Fibroblast of skin of left biceps (primary cell): Measurements from ENCODE around the gene SERINC3.
"Not testable (repeated sequence)": the region's sequence is repeated elsewhere in the genome, so short reads cannot be mapped to it uniquely, and the experiment has no call there.

Experiments used
- DNase-seq, 2 experiments: peaks; one replicate each; pipeline ENCODE4 v3.0.0-alpha.2; 2013; ENCODE audit warnings: low read depth in 2 of 2

SERINC3 gene

DNA sequence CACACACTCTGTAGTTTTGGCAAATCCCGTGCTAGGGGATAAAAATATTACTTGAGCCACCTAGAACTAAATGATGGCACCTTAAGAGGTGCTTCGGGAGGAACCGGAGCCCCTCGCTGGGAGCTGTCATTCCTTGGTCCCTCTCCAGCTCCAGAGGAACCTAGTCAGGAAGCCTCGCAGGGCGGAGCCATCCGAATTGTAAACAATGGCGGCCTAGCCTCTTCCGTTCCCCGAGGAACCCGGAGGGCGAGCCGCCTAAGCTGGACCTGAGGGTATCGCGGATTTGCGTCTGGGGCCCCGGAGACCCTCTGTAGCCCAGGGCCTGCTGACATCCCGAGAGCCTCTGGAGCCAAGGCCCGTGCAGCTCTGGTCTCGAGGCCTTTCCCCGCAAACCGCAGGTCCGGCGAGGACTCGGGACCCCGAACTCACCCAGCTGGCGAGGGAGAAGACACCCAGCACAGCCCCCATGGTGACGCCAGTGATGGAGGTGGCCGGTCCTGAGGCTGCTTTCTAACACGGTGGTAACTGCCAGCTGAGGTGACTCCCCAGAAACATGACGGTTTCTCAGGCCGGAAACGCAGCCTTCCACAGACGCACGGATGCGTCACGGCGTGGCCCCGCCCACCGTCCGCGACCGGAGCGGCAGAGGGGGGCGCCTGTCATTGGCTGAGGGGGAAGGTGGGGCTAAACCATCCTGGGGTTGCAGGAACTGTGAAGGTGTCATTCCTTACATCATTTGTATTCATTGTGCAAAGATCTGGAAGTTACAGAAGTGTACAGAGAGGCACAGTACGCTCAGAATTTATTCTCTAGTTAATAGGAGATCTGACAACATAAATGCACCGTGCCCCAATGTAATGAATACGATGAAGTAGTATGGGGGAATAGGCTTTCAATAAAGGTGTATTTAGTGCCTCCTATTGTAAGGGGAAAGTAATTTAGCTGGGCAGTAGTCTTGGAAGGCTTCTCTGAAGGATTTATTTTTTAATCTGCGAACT, at the start of gene SERINC3:
Gene SERINC3, minus strand, starts transcription at position 587 of the 998 bp plus-strand sequence. Its CDS starts 119 bp downstream, at position 468.
- DNase-seq: peak; percentile 76 to 82

DNA sequence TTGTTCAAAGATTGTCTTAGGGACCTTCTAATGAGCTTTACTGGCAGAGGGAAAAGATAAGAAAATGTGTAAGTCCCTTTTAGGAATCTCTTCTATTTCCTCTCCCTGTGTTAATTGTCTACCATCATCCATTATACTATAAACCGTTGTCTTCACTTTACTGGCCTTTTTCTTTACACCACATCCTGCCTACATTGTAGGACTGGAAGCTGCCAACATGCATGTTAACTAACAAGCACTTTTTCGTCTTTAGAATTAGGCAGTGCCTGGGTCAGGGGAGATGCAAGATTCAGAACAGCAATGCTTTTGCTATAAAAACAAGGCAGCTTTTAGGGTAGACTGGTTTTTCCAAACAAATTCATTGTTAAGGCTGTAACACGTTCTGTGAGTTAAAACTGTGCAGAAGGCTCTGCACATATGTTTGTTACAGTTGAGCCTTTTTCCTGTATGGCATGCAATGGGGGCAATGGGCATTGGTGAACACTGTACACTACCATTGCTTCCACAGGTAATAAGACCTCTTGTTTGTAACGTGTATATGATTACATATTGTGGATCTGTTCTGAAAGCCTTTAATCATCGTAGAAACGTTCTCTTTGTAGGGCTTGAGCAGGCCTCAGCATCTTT, 49.6 kb upstream of the SERINC3 start:
- no peak for DNase-seq

DNA sequence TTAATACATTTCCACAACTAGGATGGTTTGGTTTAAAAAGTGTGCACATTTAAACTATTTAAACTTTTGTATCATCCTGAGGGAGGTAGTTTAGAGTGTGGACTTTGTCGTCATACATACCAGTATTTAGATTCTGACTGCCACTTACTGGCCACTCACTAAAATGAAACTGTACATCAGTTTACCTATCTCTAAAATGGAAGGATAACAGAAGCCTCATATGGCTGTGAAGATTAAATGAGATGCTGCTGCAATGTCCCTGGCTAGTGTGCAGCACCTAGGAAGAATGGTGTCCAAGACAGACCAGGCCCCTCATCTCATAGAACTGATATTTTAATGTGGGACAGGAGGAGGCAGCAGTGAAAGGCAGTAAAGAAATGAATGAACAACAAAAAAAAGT, 48.5 kb upstream of the SERINC3 start:
- no peak for DNase-seq

DNA sequence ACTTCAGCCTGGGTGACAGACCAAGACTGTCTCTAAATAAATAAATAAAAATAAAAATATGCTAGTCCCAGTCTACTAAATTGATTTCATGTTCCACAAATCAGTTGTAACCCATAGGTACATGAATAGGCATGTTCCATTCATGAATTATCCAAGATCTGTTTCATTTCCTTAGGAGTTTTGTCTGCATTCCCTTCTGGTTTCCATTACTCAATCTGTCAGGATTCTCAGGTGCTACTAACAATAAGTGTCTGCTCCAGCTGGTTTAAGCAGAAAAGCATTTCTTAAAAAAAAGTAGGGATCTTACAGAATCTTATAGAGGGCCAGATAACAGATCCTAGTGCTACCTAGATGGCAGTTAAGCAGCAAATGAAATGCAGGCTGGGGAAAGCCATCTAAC, 44.9 kb upstream of the SERINC3 start:
- DNase-seq: no peak

DNA sequence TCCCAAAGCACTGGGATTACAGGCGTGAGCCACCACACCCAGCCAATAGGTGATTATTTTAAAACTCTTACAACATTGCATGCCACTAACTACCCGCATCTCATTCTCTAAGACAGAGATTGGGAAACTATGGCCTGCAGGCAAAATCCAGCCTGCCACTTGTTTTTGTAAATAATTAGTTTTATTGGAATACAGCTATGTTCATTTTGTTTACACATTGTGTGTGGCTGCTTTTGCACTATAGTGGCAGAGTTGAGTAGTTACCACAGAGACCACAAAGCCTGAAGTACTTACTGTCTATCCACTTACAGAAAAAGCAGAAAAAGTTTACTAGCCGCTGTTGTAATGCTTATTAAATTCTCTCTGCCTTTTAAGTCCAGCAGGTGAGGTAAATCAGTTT, 44.1 kb upstream of the SERINC3 start:
- DNase-seq: no peak

DNA sequence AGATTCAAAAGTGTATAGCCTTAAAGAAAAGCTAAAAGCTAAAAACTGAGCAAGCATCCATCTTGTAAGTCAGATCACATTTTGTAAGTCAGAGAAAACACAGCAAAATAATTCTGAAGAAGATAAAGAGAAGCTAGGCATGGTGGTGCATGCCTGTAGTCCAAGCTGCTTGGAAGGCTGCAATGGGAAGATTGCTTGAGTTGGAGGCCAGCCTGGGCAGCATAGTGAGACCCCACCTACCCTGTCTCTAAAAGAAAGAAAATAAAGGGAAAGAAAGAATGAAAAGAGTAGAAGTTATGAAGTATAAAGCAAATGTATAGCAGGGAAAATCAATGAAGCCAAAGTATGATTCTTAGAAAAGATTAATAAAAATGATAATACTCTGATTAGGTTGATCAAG, 40.0 kb upstream of the SERINC3 start:
- no peak for DNase-seq

DNA sequence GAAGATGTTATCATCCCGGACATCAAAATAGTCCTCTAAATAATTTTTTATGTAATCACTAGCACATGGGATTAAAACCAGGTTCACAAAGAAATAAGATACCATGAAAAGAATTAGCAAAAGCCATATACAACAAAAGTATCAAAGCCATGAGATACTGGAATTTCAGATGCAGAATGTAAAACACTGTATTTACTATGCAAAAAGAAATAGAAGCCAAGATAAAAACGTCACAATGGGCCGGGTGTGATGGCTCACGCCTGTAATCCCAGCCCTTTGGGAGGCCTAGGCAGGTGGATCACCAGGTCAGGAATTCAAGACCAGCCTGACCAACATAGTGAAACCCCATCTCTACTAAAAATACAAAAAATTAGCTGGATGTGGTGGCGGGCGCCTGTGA, 38.9 kb upstream of the SERINC3 start:
- DNase-seq: not testable (repeated sequence)

DNA sequence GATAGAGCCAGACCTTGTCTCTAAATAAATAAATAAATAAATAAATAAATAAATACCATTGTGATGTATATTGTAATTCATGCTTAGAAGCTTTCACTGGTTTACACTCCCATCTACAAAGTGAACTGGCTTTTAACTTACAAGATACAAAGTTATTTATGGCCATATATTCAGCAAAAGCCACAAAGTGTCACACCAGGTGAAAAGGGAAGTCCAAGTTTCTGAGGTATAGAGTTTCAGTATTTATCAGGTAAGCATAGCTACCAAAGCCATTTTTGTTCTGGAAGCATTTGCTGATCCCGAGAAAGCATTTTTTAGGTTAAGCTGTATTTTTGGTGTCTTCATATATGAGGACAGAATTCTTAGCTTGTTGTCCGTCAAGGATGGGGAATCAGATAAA, 38.4 kb upstream of the SERINC3 start:
- no peak for DNase-seq

DNA sequence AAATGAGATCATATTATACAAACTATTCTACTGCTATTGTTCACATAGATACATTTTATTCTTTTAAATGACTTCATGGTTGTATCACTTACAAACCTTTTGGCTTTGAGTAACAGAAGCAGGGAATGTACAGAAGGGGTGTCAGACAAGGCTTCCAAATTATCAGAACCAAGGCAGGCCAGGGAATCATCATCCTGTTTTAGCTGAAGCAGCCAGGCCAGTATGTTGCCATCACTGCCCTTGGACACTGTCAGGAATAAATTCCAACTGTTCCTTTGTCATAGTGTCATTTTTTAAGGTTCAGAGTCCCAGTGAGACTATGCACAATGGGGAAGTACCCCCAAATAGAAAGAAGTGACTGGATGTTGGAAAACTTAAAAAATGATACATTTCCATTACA, 37.4 kb upstream of the SERINC3 start:
- no peak for DNase-seq

DNA sequence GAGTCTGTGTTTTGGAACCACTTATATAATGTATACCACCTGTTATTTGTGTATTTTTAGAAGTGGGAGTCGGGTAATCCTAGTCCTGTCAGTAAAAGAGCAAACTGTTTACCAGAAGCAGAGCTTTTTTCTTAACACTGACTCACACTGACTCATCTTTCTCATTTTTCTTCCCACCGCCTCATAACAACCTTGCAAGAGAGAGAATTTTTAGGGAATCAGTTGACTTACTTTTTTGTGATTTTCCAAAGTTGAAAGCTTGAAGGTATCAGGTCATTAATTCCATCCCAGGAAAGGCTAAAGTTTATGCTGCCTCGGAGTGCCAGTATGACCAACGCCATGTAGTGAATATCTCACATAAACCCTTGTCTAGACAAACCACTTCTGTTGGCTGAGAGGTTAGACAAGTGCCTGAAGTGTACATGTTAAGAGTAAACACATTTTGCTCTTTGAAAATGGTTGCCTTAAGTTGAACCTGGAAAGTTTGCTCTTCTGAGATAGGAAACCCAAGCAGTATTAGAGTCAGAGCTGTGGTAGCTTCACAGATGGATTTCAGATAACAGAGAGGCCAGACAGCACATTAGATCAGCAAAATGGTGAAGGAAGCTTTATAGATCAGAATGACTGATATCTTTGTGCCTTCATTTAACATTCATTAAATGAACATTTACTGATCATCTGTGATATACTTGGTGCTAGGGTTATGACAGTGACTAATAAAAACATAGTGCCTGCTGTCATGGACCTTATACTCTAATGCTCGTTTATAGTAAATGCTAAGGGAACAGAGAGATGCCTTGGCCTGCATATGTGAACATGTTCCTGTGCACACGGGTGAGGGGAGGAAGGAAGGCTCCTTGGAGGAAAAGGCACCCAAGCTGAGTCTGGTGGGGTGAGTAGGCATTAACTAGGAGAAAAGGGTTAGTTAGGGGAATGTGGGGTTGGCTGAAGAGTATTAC, 31.4 kb upstream of the SERINC3 start:
- DNase-seq: peak in 1 of 2 experiments; percentile 75

DNA sequence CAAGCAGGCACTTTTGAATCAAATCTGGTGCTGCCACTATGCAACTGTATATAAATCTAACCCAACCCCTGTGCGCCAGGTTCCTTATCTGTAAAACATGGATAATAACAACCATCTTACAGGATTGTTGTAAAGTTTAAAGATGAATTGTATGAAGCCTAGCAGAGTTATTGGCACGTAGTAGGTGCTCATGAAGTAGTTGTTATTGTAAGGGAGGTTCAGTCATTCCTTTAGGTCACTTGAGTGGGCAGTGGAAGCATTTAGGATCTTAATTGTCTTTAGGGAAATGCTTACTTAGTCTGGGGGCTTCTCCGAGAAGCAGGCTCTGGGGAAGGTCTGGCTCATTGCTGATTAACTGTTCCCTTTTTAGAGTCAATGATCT, 30.7 kb upstream of the SERINC3 start:
- no peak for DNase-seq

DNA sequence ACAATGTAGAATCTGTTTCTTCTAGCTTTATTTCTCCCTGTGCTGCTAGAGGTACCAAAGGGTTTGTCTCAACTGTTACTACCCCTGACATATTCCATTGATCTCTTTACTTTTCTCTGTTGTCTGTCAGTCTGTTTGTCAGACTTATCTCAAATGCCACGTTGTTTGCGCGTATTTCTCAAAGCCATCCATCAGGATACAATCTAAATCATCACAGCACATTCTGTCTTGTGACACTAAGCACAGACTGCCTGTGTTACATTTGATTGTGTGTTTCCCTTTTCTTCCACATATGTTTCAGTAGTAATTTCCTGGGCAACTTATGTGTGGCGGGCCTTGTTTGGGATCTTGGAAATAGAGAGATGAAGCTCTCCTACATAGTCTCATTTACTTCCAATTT, 30.2 kb upstream of the SERINC3 start:
- no peak for DNase-seq

DNA sequence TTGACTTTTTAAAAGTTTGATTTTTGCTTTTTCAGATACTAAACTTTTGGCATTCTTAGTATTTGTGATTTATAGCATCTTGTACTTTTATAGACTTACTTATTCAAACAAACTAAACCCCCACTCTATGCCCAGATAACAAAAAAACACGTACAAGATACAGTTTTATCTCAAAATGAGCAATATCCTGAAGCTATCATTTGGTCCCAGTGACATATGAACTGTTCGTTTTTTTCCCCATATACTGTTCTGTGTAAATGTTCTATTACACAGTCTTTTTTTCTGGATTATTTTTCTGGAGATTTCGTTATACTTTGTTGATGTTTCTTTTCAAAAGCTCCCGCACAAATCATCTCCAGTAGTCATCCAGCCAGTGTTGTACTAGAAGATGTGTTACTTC, 27.3 kb upstream of the SERINC3 start:
- no peak for DNase-seq

DNA sequence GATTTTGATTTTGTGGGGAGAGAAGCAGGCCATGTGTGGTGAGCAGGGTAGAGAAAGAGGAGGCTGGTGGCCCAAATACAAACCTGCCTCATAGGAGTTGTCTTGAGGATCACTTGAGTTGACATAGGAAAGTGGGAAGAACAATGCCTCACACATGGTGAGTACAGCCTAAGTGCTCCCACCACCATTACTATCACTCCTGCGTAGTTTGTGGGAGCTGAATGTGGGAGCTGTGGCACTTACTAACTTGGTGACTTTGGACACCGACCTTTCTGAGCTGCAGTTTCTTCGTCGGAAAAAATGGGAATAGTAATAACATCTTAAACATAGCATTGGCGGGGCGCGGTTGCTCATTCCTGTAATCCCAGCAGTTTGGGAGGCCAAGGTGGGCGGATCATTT, 25.5 kb upstream of the SERINC3 start:
- DNase-seq: no peak

DNA sequence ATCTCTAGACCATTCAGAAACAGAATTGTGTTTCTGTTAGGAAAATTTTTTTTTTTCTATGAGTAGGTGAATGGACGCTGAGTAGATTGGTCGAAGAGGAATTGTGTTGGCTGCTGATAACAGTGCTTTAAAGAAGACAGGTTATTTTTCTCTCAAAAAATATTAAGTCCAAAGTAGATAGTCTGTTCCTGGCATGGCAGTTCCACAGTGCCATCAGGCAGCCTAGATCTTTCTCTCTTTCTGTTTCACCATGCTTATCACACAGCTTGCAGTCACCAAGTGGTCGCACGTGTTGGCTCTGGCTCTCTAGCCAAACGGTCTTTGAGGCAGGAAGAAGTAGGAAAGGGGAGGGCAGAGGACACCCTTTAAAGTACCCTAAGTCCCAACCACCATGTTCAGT, 22.4 kb upstream of the SERINC3 start:
- no peak for DNase-seq

DNA sequence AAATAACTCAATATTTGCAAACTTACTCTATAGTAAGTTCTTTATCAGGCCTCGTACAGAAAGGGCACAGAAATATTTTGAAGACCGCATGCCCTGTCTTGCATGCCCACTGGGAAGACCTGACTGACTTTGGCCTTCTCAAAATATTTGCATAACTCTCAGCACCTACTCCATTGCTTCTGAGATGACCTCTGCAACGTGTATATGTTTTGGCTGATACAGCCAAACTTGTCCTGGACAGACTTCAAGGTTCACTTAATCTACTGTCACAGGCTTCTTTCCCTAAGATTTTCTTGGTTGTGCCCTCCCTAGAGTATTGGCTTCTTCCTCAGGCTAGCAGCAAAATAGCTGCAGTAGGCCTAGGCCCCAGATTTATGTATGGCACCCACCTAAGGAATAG, 21.5 kb upstream of the SERINC3 start:
- no peak for DNase-seq

DNA sequence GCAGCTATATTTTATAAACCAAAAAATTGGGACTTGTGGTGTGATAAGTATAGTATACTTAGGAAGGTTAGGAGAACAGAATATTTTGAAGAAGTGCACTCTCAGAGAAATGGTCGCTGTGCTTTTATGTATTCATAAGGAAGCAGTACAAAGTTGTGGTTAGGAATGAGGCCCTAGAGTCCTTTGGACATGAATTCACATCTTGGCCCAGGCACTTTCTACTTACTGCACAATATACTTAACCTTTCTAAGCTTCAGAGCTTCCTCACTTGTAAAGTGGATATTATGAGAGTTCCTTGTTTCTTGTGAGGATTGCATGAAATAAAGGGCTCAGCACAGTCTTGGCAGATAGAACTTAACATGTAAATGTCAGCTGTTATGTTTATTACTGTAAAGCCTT, 21.0 kb upstream of the SERINC3 start:
- no peak for DNase-seq

DNA sequence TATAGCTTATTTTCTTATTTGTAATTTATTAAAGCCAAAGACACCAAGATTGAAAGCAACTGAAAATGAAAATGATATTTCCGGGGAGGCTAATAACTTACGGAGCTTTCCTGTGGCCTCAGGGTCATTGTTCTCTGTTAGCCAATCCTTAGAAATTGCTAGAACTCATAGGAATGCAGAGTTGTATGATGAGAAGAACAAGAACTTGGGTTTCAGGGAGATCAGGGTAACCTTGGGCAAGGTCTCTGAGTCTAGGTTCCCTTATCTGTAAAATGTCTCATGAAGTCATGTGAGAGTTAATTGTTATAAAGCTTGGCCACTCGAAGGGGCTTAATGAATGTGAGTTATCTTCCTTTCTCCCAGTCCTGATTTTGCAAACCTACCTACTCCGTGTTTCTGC, 20.1 kb upstream of the SERINC3 start:
- no peak for DNase-seq

DNA sequence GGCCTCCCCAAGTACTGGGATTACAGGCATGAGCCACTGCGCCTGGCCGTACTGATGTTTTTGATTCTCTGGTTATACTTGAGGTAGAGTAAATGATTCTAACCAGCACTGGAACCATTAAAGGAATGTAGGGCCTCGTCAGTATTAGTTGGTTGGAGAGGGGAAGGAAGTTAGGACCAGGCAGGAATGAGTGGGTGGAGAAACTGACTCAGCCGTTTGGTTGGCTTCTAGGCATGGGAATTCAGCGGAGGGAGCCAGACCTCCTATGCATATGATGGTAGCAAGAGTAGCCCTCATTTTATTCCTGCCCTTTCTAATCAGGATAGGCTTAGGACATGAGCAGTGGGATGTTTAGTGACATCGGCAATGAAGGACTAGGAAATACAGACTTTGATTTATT, 19.0 kb upstream of the SERINC3 start:
- no peak for DNase-seq

DNA sequence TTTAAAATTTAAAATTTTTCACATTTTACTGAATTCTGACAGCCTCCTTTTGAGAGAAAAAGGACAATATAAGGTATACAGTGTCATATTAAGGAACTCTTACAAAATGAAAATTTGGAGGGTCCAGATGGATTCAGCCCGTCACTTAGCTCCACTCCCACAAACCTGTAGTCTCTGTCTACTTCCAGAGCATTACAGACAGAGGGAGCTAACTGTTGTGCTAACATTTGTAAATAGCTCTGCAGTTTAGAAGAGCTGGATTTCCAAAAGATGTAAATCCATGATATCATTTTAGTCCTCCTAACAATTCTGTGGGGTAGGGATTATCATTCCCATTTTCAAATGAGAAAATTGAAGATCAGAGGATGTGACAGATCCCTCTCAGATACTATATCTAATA, 16.1 kb upstream of the SERINC3 start:
- no peak for DNase-seq

DNA sequence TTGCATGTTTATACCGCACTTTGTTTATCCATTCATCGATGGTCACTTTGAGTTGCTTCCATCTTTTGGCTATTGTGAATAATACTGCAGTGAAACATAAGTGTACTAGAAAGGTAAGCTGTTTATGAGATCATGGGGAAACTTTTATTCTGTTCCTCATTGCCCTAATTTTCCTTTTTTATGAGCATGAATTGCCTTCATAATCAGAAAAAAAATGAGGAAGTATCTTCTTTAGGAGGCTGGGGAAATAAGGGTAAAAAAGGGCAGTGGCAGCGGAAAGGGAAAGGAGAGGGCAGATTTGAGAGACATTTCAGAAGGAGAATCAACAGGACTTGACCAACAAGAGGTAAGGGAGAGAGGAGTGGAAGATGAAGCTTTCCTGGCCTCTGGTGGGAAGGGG, 14.3 kb upstream of the SERINC3 start:
- no peak for DNase-seq

DNA sequence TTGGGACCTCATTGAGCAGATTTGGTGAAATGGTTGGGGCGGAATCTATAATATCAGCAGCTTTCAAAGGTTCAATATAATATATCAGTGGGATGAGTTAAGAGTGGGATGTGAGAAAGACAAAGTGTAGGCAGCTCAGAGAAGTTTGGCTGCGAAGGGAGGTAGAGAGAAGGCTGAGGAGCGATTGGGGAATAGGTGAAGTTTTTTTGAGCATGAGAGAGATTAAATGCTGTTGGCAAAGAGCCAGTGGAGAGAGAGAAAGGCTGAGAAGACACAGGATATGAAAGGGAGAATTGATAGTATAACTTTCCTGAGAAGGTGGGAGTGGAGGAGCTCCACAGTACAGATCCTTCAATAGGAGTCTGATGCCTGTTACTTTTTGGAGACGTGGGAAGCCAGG, 12.1 kb upstream of the SERINC3 start:
- no peak for DNase-seq
